Skeletal muscle satellite cell (primary cell): ENCODE results near the gene PDCD6IP.
"Not testable (repeated sequence)": the region's sequence is repeated elsewhere in the genome, so short reads cannot be mapped to it uniquely, and the experiment has no call there.

Experiments used
- H3K27me3 ChIP-seq: 2 replicates; pipeline ENCODE4 v1.7.0; 2013; ENCODE audit warnings: low read length; ENCODE audit not compliant: control insufficient read depth, insufficient read depth
- H3K36me3 ChIP-seq: 2 replicates; pipeline ENCODE4 v1.7.0; 2013; ENCODE audit warnings: mild to moderate bottlenecking, control low read depth, low read length; ENCODE audit not compliant: insufficient read depth
- H3K4me1 ChIP-seq: 2 replicates; pipeline ENCODE4 v1.7.0; 2013; ENCODE audit warnings: low read length; ENCODE audit not compliant: control insufficient read depth, insufficient read depth
- H3K4me2 ChIP-seq: 2 replicates; pipeline ENCODE4 v1.7.0; 2013; ENCODE audit warnings: mild to moderate bottlenecking, low read length
- H3K4me3 ChIP-seq: 2 replicates; pipeline ENCODE4 v1.7.0; 2013; ENCODE audit warnings: low read length
- H3K9ac ChIP-seq: 2 replicates; pipeline ENCODE4 v1.7.0; 2013; ENCODE audit warnings: mild to moderate bottlenecking, low read depth, low read length, moderate library complexity
- H3K9me3 ChIP-seq: replicated peaks from 2 replicates; pipeline ENCODE4 v1.7.0; 2013; ENCODE audit warnings: mild to moderate bottlenecking, control low read depth, low read length

The PDCD6IP gene

DNA sequence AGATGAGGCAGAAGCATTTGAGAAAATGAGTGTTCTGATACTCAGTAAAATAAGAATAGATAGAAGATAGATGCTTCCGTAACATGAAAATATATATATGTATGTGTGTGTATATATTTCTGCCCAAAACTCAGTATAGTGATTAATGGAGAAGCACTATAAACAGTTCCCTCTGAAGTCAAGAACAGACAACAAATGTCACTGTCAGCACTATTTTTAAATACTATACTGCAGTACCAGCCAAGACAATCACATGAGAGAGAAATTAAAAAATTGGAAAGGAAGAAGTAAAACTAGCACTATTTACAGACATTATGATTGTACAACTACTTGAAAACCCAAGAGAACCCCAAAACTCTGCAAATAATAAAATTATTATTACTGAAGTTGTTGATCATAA, 59.3 kb downstream of the PDCD6IP start:
- peaks cover 32% of the 10 kb centered on the region for H3K36me3 ChIP-seq
- peaks cover 22% of the 10 kb centered on the region for H3K4me1 ChIP-seq
- not testable (repeated sequence) for H3K27me3 ChIP-seq, H3K9me3 ChIP-seq, H3K4me2 ChIP-seq, H3K4me3 ChIP-seq, H3K9ac ChIP-seq

DNA sequence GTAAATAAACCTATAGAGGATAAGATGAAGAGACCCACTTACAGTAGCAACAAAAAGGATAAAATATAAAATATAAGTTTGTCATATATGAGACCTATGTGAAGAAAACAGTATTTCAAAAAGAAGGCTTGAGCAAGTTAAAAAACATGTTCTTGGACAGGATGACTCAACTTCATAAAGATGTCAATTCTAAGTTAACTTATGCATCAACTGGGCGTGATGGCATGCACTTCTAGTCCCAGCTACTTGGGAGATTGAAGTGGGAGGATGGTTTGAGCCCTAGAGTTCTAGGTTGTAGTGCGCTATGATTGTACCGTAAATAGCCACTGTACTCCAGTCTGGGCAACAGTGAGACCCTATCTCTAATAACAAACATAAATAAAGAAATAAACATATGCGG, 59.7 kb downstream of the PDCD6IP start:
- H3K4me2 ChIP-seq, result no peak overlapping the region
- H3K4me3 ChIP-seq, result no peak overlapping the region
- H3K9ac ChIP-seq, result no peak overlapping the region
- H3K4me1 ChIP-seq, result peaks cover 22% of the 10 kb centered on the region
- peaks cover 33% of the 10 kb centered on the region for H3K36me3 ChIP-seq
- H3K9me3 ChIP-seq, result no peaks in the 10 kb centered on the region
- H3K27me3 ChIP-seq, result no peaks in the 10 kb centered on the region

DNA sequence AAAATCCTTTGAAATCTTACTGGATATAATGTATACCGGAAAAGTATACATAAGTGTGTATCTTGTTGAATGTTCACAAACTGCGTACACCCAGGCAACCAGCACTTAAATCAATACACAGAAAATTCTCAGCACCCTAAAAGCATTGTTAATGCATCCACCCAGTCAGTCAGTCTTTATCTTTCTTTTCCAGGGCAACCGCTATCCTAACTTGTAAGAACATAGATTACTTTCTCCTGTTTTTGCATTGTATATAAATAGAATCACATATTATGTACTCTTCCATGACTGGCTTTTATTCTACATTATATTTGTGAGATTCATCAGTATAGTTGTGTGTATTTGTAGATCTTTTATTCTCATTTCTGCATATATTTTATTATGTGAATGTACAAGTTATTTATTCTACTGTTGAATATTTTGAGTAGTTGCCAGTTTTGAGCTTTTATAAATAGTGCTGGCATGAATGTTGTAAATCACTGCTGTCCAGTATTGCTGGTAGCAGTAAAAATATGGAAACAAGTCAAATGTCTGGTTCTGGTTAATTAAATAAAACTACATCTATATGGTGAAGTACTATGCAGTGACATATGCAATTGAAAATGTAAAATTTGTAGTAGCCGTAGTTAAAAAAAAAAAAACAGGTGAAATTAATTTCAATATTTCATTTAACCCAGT, 62.1 kb downstream of the PDCD6IP start:
- H3K4me1 ChIP-seq, result peaks cover 7% of the 10 kb centered on the region
- no peaks in the 10 kb centered on the region for H3K27me3 ChIP-seq
- no peak overlapping the region for H3K4me3 ChIP-seq
- no peak overlapping the region for H3K9ac ChIP-seq
- no peak overlapping the region for H3K4me2 ChIP-seq
- H3K9me3 ChIP-seq, result no peaks in the 10 kb centered on the region
- peaks cover 49% of the 10 kb centered on the region for H3K36me3 ChIP-seq

DNA sequence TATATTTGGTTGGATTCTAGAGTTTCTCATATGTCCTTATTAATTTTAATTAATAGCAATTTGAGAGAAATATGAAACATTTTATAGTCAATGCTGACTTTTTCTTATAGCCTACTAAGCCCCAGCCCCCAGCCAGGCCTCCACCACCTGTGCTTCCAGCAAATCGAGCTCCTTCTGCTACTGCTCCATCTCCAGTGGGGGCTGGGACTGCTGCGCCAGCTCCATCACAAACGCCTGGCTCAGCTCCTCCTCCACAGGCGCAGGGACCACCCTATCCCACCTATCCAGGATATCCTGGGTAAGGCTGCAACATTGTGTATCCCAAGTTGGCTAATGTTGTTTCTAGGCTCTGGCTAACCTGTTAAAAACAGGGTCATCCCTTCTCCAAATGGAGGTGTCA, 66.7 kb downstream of the PDCD6IP start:
- peaks cover 71% of the 10 kb centered on the region for H3K36me3 ChIP-seq

DNA sequence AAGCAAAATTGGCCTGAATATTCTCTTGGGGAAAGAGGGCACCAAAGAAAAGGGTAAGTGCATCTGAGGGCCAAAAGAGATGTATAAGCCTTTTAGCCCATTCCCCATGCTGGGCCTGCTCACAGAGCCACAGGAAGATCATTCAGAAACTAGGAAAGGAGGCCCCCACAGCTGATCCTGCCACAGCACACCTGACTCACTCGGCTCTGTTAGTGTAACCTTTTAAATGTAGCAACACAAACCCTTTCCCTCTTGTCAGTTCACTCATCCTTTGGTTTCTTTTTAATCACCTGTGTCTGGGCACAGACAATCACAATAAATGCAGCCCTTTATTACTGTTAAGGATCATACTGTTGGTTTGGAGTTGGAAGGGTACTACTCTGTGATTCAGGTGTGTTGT, 69.9 kb downstream of the PDCD6IP start:
- no peaks in the 10 kb centered on the region for H3K4me1 ChIP-seq
- H3K36me3 ChIP-seq, result peaks cover 57% of the 10 kb centered on the region
- H3K9ac ChIP-seq, result no peak overlapping the region
- H3K4me3 ChIP-seq, result no peak overlapping the region
- no peaks in the 10 kb centered on the region for H3K27me3 ChIP-seq
- no peaks in the 10 kb centered on the region for H3K9me3 ChIP-seq
- H3K4me2 ChIP-seq, result no peak overlapping the region

More for the DNA sequence above, 66.7 kb downstream of the PDCD6IP start:
- Histone ChIP-seq H3K4me3 (no peak overlapping the region), H3K9me3 (no peaks in the 10 kb centered on the region), H3K4me1 (no peaks in the 10 kb centered on the region), H3K4me2 (no peak overlapping the region), H3K9ac (no peak overlapping the region), H3K27me3 (no peaks in the 10 kb centered on the region)

DNA sequence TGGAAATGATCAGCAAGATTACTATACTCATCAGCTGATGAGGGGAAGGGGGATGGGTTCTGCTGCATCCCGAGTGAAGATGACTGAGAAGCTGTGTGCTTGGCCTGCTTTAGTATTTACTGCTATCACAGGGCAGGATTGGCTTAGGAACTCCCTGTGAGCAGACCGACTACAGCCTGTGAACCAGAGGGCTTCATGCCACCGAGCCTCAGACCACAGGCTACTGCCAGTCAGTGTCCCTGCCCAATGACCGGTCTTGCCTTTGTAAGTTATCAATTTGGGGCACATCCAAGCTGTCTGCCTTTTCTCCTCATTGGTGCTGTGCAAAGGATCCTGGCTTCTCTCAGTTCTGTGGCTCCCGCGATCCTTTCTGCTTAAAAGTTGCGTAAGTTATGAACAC, 71.5 kb downstream of the PDCD6IP start:
- H3K9ac ChIP-seq, result no peak overlapping the region
- no peaks in the 10 kb centered on the region for H3K4me1 ChIP-seq
- H3K4me3 ChIP-seq, result no peak overlapping the region
- H3K27me3 ChIP-seq, result no peaks in the 10 kb centered on the region
- H3K36me3 ChIP-seq, result peaks cover 44% of the 10 kb centered on the region
- H3K4me2 ChIP-seq, result no peak overlapping the region
- no peaks in the 10 kb centered on the region for H3K9me3 ChIP-seq

DNA sequence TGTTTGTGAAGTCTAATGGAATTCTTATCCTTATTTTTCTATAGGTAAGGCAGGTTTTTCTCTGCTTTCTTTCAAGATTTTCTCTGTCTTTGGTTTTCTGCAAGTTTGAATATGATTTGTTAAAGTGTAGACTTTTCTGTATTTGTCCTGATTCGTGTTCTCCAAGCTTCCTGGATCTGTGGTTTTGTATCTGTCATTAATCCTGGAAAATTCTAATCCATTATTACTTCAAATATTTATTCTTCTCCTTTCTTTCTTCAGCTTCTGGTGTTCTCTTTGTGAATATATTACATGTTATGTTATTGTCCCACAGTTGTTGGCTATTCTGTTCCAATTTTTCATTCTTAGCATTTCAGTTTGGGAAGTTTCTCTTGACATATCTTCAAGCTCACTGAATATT, 76.4 kb downstream of the PDCD6IP start:
- Histone ChIP-seq H3K27me3 (no peaks in the 10 kb centered on the region), H3K9ac (no peak overlapping the region), H3K4me2 (no peak overlapping the region), H3K36me3 (peaks cover 8% of the 10 kb centered on the region), H3K9me3 (no peaks in the 10 kb centered on the region), H3K4me1 (no peaks in the 10 kb centered on the region), H3K4me3 (no peak overlapping the region)

DNA sequence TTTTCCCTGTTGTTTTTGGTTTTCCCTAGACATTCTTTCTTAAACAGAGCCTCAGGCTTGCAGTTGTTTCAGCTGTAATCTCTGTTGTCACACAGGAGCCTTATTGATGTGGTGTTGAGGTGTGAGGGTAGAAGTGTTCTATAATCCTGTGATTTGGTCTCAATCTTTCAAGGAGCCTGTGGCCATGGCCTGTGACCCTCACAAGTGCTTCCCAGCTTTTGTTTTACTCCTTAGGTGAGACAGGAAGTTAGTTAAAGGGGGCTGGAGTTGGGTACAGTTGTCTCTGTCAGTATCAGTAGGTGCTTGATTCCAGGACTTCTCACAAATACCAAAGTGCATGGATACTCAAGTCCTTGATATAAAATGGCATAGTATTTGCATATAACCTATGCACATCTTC, 77.2 kb downstream of the PDCD6IP start:
- Histone ChIP-seq H3K4me1 (no peaks in the 10 kb centered on the region), H3K4me3 (no peak overlapping the region), H3K36me3 (no peaks in the 10 kb centered on the region), H3K27me3 (no peaks in the 10 kb centered on the region), H3K9ac (no peak overlapping the region), H3K4me2 (no peak overlapping the region), H3K9me3 (no peaks in the 10 kb centered on the region)

DNA sequence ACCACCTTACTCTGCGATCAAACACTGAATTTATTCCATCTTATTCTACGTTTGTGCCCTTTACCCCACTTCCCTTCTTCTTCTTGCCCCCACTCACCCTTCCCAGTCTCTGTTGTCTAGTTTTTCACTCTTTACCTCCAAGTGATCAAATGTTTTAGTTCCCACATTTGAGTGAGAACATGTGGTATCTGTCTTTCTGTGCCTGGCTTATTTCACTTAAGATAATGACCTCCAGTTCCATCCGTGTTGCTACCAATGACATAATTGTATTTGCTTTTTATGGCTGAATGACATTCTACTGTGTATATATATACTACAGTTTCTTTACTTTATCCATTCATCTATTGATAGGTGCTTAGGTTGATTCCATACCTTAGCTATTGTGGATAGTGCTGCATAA, 78.8 kb downstream of the PDCD6IP start:
- H3K9ac ChIP-seq, result no peak overlapping the region
- no peaks in the 10 kb centered on the region for H3K36me3 ChIP-seq
- H3K4me1 ChIP-seq, result no peaks in the 10 kb centered on the region
- no peaks in the 10 kb centered on the region for H3K27me3 ChIP-seq
- no peaks in the 10 kb centered on the region for H3K9me3 ChIP-seq
- no peak overlapping the region for H3K4me2 ChIP-seq
- H3K4me3 ChIP-seq, result no peak overlapping the region

DNA sequence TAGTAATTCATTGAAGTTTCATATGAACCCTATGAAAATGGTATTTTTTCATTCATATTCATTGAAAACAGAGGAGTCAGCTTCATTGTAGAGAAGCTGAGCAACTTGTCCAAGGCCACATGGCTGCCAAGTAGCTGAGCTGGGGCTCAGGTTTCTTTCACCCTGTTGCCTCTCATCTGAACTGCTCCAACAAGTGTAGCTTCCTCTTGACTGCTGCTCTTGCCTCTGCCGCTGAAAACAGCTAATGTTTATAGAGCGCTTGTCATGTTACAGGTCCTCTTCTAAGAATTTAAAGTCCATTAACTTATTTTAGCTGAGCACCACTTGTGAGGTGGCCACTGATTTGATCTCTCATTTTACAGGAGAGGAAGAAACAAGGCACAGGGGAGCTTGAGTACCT, 81.1 kb downstream of the PDCD6IP start:
- H3K4me2 ChIP-seq, result no peak overlapping the region
- no peaks in the 10 kb centered on the region for H3K27me3 ChIP-seq
- peaks cover 9% of the 10 kb centered on the region for H3K4me1 ChIP-seq
- H3K4me3 ChIP-seq, result no peak overlapping the region
- H3K36me3 ChIP-seq, result no peaks in the 10 kb centered on the region
- no peak overlapping the region for H3K9ac ChIP-seq
- H3K9me3 ChIP-seq, result no peaks in the 10 kb centered on the region

DNA sequence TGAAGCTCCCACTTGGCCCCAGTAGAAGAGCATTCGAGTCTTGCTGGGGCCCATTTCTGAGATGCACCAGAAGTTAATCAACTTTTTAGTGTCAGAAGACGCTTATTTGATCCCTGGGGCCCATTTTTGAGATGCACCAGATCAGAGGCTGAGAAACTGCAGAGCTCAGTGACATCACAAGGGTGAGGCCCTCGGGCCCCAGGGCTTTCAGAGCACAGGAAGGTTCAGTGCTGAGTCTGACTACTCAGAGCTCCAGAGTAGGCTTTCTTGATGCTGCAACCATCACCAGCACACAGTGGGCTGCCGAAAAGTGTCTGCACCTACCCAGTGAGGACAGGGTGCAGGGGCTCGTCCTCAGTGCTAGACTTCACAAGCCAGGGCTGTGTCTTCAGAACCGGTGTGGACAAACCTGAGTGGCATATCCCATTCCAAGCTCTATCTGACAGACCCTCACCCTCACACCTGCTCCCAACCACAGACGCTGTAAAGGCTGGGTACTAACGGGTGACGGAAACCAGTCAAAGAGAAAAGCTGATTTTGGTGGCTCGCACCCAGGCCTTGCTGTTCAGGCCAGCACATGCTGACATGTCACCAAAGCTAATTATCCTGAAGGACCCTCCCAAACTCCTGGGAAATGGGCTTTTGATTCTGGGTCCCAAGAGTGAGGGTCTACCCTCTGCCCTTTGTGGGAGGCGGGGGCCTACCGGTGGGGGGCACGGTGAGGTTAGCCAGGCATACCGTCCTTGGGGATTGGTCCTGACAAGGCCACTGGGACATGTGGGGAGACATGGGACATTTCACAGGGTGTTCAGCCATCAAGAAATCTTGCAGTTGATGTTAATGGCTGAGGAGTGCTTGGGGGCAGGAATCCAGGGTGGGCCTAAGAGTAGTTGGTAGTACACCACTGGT, 83.0 kb downstream of the PDCD6IP start:
- peaks cover 9% of the 10 kb centered on the region for H3K4me1 ChIP-seq
- H3K9me3 ChIP-seq, result no peaks in the 10 kb centered on the region
- H3K4me3 ChIP-seq, result no peak overlapping the region
- no peak overlapping the region for H3K4me2 ChIP-seq
- no peaks in the 10 kb centered on the region for H3K27me3 ChIP-seq
- no peak overlapping the region for H3K9ac ChIP-seq
- H3K36me3 ChIP-seq, result no peaks in the 10 kb centered on the region

DNA sequence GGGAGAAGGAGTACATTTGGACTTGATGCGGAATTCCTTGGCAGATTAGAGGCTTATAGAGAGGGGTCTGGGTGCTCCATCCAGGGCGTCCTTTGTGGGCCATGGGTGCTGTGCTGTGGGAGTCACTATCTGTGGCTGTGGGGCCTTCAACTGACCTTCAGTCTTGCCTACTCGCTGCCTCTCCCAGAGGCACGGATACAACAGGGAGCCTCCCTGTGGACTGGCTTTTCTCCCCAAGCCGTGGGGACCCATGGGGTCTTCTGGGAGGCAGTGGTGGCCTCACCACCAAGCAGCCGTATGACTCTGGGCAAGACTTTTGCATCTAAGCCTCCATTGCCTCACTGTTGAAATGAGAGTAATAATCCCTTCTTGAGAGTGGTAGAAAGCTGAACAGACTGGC, 83.9 kb downstream of the PDCD6IP start:
- Histone ChIP-seq H3K27me3 (peaks cover 4% of the 10 kb centered on the region), H3K4me1 (peaks cover 9% of the 10 kb centered on the region), H3K4me3 (no peak overlapping the region), H3K9ac (no peak overlapping the region), H3K4me2 (no peak overlapping the region), H3K9me3 (no peaks in the 10 kb centered on the region), H3K36me3 (no peaks in the 10 kb centered on the region)
